GM19372 (cell line): Measurements from ENCODE around the gene ARHGAP26.

Experiments
- ATAC-seq: cut with Tn5 transposase; IDR thresholded peaks from one replicate; pipeline ENCODE4 v1.9.1; 2021; ENCODE audit warnings: mild to moderate bottlenecking, low read depth, moderate library complexity; ENCODE audit not compliant: unreplicated experiment

The ARHGAP26 gene

DNA sequence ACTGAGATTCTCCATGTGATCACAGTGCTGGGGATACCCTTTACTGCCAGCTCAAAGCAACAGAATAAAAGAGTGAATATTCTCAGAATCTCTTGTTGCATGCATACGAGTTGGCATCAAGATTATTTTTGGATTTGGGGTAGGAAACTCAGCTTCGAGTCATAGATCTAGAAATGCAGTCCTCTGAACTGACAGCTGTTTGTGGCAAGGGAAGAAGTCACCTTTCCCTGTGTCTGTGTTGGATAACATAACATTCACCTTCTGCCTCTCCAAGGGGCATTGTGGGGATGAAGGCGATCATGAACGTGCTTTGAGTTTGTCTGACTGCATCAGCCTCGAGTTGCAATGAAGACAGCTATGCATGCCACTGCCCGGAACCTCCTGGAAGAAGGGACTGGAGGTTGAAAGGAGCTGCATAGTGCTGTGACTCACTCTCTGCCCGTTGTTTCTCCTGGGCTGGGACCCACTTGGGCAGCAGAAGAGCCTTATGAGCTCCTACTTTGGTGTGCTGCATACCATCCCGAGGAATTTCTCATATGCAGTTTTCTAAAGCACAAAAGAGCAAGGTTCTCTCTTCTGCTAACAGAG, 231.7 kb downstream of the ARHGAP26 start:
- ATAC-seq, result no peak

DNA sequence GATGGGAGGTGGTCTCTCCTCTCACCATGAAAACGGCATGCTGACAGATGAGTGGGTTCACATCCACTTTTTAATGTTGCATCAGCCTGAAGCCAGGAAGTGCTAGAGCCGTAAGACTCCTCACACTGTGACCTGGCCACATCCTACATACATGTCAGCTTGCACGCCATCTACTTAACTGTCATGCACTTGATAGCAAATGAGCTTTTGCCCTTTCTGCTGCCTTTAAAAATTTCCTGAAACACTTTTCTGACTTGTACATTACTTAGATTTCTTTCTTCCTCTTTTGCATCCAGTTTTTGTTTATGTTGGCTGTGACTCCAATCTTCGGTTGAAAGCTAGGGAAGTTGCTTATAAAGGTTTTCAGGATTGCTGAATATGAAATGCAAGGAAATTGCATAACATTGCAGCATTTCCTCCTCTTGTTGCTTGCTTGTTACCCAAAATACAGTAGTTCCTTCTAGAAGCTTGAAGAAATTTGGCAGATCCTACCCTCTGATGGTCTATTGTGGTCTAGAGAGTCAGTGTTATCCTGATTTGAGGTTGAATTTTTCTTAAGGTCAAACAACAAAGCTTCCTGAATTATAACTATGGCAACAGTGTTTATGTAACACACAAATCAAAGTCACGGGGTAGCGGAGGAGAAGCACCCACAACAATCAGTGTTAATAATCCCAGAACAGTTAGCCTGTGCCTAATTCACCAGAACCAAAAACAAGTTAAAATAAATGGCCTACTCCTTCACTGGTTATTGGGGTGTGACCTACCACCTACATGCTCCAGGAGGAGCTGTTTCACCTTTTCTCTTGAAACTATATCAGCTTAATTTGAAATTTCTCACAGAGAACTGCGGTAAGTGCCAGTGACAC, 232.5 kb downstream of the ARHGAP26 start:
- ATAC-seq, result peak; percentile 75

DNA sequence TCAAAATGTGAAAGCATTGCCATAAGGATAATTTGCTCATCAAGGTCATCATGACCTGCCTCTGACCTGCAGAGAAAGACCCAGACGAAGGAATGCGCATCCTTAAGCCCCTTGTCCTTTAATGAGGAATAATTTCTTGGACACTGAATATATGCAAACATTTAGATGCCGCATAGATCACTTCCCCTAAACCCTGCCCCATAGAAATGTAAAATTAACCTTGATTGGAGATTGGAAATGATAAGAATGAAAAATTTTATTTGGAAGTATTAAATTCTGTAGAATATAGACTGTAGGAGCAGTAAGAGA, 233.1 kb downstream of the ARHGAP26 start:
- no peak for ATAC-seq

DNA sequence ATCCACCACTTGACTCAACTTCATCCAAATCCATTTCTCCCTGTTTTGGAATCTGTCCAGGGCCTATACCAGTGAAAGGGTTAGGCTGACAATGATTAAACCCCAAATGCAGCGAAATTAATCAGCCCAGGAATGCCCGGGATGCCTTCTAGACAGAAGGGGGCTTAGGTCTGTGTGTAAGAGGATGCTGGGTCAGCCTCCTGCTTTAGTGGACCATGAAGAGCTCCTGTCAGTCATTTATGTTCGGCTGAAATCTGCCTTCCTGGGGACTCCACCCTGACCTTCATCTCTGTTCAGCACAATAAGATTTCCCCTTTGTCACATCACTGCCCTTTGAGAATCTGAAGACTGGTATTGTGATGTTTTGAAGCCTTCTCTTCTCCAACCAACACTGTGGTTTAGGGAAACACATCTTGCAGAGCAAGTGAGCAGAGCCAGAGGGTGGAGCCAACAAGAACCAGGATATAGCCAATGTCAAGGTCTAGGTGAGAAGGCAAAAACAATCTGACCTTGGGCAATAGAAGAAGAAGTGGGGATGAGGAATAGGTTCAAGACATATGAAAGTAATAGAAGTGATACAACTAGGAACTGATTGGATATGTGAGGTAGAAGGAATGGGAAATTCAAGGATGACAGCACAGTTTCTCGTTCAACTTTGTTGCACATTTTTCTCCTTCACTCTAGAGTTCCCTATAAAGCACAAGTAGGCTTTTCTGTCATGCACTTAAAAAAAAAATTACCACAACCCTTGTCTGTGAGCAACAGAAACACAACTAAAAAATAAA, 234.4 kb downstream of the ARHGAP26 start:
- peak; percentile 38 for ATAC-seq

DNA sequence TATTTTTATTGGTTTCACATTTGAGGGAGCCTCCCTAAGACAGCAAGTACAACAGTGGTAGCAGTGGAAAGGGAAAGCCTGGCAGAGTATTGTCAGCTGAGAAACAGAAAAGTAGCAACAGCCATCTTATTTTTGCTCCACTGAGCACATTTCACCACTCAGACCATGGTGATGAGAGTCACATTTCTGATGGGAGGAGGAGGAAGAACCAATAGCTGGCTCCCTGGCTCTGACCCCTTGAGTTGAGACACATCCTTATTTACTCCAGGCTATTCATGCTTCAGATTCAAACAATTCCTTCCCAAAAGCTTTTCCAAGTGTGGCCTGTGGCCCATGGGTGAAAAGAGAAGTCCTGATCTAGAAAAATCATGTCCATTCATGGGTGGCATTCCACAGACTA, 236.3 kb downstream of the ARHGAP26 start:
- ATAC-seq, result no peak

DNA sequence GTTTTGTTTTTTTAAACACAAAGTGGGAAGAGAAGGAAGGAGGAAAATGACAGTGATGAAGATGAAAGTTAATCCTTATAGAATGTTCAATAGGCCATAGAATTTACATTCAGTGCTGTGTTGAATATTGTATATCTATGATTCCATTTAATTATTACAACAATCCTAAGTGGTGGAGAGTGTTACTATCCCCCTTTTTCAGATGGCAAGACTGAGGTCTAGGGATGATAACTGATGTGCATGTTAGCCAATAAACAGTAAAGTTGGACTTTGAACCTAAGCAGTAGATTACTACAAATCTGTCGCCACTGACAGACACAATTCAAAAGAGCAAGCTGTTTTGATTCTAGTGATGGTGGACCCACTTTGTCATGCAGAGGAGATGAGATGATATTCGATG, 237.9 kb downstream of the ARHGAP26 start:
- ATAC-seq, result no peak

DNA sequence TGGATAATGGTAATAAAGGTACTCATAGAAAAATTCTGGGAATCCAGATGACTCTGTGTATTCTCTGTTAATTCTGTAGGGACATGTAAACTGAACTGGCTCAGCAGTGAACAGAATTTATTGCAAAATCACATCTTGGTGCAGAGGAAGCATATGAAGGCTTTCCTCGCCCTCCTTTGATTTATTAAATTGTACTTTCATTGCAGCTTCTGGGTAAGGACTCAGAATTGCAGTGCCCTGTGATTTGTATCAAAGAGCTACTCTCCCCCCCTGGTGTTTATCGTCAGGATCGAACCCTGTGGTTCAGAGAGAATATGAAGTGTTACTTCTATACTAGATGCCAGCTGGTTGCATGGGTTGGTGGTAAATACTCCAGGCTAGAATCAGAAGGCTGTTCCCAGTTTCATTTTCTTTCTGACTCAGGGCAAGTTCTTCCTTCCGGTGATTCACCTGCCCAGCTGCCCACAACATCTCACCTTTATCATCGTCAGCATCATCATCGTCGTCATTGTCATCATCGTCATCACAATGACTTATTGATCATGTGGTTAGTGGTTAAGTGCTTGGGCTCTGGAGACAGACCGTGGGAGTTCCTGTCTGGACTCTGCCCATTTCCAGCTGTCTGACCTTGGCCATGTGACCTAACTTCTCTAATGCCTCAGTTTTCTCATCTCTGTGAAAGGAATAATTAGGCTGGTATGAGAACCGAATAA, 238.8 kb downstream of the ARHGAP26 start:
- peak; percentile 61 for ATAC-seq

DNA sequence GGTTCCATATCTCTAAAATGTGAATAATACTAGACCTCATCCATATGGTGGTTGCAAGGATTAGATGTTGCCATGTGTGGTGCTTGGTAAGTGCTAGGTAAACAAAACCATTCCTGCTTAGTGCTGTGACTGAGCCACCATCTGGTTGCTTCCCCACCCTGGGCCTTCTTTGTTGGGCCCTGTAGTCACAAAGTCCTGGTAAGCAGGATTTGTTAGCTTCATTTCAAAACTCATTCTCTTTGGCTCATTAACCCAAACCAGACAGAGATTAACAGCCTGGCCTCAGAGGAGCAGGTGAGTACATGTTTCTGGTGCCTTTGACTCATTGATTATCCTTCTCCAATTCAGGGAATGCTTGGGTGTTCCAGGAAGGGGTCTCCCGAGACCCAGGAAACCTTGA, 240.2 kb downstream of the ARHGAP26 start:
- no peak for ATAC-seq

DNA sequence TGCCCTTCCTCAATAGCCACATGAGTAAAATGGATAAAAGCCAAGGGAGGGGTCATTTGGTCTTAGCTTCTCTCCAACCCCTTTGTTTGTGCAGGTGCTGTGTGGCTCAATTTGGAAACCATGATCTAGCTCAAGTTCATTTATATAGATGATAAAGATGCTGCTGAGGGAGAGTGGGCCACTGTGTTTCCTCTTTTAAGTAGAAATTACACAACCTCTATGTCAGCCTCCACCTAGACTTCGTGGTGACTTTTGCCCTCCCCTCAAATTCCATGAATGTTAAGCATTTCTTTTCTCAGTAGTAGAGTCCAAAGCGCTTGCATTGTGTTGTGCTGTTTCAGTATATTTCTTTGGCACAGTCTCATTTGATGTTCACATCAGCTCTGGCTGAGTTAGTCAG, 241.4 kb downstream of the ARHGAP26 start:
- ATAC-seq, result no peak

DNA sequence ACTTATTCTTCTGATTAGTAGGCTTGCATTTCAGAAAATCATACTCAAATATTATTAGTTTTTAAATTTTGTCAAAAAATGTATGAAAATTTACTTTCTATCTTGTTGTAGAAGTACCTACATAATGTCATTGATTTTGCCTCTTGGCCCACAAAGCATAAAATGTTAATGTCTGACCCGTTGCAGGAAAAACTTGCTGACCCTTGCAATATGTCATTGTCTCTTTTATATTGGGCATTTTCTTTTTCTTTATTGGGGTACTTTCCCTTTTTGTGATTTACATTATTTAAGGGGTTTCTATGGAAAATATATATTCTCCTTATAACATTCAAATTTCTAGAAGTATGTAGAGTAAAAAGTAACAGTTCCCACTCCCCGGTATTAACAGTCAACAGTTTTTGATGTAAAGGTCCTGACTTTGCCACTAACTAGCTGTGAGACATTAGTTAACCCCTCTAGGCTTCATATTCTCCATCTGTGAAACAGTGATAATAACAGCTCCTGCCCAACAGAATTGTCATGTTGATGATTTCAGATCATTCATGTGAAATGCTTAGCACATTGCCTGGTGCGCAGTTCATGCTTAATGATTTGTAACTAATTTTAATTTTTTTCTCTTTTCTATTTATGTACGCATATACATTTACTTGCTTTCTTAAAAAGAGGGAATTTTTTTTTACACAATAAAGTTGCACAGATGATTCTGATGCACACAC, 243.2 kb downstream of the ARHGAP26 start:
- ATAC-seq, result no peak

DNA sequence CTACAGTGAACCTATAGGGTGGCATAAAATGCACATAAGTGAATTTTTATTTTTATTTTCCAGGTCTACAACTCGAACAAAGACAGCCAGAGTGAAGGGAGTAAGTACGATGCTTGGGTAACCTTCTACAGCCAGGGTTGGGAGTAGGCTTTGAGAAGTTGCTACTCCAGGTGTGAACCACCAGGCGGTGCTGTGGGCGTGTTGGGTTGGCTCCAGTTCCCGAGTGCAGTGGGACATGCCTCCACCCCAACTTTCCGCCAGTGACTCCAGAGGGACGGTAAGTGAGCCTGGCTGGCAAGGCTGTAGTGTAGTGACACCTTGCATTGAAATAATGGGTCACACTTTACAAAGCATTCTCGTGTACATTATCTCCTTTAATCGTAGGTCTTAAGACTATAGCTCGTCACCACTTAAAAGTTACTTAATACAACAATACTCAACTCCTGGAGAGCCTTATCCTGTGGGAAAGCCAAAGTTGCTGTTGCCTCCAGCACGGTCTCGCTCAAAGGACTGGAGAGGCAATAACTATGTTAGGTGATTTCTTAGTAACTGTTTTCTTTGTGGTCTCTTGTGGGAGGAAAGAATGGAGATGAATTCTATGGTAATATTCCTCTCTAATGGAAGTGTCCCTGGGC, 244.0 kb downstream of the ARHGAP26 start:
- no peak for ATAC-seq

DNA sequence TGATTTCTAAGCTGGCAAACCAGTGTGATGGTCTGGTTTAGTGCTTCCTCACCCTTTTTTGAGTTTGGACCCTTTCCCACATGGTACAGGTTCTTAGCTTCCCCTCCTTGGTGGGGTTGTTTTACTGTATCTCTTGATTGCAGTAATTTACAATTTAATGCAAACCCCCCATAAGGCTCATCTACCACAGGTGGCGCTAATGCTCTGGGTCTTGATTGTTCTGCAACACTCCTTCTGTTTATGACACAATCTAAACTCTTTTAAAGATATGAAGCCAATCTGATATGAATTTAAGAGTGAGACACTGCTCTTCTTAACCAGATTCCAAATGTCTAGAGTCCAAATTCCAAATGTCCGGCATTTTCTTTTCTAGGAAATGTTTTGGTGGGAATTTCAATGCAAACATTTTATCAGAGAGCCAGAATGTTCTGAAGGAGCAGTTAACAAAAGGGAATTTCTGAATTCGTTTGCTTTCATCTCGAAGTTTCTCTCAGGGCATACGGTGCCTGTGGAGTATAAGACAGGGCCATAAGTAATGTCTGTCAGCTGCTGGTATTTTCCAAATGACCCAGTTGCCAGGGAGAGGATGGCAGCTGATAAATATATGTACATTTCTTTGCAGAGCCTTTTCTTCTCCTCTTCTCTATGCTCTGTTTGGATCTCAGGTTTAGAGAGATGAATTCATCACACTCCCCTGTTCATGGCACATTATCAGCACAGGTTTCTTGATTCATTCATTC, 246.8 kb downstream of the ARHGAP26 start:
- ATAC-seq, result no peak

DNA sequence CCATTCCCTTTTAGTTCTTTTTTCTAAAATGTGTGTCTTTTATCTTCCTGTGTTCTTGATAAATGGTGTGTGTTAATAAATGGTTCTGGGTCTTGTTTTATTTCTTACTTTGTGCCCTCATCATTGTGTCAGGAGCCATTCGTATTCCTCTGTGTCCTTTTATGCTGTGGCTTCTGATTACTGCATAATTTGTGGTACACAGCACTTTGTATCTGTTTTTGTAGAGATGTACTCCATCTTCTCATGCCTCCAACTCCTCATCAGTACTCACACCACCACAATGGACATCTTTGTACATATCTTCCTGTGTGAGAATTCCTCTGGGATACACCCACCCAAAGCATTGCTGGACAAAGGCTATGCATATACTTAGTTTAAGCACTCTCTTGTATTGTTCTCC, 247.4 kb downstream of the ARHGAP26 start:
- ATAC-seq, result no peak

DNA sequence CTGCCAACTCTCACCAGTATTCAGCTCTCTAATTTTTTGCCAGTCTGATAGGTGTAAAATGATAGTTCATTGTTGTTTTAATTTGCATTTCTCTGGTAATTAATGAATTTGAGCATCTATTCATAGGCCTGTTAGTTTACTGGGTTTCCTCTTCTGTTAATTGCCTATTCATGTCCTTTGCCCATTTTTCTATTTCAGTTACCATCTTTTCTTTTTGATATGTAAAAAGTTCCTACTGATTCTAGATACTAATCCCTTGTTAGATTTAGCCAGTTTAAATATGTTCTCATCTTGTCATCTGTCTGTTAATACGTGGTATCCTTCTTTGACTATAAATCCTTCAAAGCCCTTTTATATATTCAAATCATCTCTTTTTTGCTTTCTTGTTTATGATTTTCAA, 247.8 kb downstream of the ARHGAP26 start:
- no peak for ATAC-seq

DNA sequence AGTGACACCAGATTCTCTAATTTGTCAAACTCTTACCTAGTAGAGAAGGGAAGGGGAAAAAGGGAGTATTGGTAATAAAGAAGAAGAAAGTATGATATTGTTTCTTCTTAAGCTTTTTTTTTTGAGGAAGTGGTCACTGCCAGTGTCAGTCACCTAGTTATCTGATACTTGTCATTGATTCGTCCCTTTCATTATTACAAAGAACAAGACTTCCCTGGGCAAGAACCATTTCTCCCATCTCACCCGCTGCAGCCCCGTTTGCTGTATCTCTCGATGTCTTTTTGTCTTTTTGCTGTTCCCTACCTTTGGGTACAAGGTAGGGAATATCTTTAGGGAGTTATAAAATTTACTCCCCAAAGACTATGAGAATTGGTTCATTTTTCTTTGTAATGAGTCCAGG, 249.0 kb downstream of the ARHGAP26 start:
- ATAC-seq, result no peak

DNA sequence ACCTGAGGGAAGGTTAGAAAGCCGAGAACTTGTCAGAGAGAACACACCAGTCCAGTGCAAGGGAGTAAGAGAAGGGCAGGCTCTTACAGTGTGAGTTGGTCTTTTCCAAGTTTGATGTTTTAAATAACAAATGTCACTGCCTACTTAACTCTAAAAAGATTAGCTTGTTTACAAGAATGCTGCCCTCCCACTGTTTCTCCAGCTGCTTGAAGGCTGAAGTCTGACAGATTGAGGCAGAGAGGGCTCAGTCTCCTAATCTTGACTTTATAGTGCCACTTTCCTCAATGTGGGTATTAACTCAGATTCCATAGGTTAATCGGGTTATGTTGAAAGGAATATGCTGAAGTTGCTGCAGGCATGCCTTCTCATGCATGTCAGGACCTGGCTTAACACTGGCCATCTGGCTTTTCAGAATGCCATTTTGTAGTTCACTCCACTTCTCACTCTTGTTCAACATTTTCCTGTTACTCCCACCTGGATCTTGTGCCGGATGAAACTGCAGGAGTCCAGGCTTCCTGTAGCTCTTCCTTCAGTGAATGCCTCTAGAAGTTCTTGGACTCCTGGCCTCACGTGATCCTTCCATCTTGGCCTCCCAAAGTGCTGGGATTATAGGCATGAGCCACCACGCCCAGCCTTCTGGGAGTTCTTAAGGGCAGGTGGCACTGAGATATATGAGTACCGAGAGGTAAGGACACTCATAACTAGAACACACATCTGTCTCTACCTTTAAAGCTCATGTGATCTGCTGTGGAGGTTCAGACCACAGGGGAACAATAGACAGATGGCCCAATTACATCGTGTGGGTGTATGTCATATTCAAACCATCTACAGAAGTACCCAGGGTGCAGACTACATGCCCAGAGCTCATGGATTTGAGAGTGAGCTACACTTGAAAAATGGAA, 249.7 kb downstream of the ARHGAP26 start:
- peak; percentile 85 for ATAC-seq

DNA sequence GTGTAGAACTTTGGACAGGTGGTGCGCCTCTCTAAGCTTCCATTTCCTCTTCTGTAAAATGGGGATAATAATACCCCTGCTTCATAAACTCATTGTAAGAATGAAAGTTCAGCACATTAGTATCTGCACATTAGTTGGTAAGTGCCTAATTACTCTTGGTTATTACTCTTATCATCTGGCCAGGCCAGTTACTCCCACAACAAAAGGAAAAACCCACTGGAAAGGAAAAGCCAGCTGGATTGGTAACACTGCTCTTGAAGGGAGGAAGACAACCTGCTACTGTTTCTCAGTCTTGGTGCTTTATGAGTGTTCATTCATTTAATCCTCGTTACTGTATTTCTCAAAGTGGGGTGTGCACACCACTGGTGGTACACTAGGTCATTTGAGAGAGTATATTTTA, 251.4 kb downstream of the ARHGAP26 start:
- no peak for ATAC-seq

DNA sequence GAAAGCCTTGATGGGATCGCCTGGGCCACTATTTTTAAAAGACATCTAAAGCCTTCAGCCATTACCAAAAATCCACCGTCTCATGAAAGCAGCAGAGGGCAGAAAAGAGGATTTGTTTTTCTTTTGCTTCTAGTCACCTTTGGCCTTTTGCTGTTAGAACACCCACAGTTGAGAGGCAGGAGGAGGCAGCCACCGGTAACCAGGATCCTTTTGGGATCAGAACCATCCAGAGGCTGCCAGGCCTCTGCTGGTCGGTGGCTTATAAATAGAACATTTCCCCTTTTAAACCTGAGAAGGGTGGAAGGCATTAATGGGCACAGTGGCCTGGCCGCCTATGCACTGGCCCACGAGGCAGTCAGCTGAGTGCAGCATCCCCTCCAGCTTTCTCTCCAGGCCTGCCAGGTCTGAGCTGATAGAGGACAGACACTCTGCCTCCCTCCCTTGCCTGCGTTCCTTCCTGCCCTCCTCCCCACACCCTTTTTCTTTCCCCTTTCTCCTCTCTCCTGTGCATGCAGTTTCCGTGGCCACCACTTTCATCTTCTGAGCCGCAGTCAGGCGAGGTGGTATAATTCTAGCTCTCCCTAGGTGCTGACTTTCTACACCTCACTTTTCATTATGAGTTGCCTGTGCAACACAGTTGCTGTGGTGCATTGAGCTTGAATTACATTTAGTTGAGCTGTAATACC, 253.4 kb downstream of the ARHGAP26 start:
- peak; percentile 52 for ATAC-seq
